GM21515 (cell line): ENCODE measurements around the gene PCBP4.
"Not testable (repeated sequence)": the region's sequence is repeated elsewhere in the genome, so short reads cannot be mapped to it uniquely, and the experiment has no call there.

Experiments
- ATAC-seq: cut with Tn5 transposase; IDR thresholded peaks from one replicate; pipeline ENCODE4 v1.9.1; 2021; ENCODE audit not compliant: unreplicated experiment

Gene PCBP4

DNA sequence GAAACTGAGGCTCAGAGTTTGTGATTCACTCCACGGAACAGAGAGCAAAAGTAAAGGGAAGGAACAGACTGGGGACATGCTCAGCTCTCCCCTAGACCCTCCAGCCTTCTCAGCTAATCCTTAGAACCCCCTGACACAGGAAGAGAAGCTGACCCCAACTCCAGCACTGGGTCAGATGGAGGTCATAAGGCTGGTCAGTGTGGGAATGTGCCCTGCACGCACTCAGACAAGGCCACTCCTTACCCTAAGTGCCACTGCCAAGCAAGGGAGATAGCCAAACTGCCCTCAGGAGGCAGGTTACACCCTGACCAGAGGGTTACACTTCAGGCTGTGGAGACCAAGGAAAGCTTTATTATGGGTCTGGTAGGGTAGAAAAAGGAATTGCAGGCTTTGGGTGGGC, 27.3 kb upstream of the PCBP4 start:
- ATAC-seq: no peak

DNA sequence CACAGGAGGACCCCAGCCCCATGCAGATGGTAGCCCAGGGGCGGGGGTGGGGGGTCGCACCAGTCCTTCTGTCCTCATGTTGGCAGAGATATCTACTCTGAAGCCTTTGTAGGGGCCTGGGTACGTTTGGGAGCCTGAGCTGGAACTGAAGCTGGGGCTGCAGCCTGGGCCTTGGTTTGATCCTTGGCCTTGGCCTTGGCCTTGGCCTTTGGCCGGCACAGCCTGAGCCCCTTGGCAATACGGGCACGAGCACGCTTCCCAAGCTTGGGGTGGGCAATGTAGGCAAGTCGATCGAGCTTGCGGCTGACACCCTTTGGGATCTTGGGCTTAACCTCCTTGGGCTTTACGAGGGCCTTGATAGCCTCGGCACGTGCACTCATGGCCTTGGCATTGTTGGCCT, 26.4 kb upstream of the PCBP4 start:
- not testable (repeated sequence) for ATAC-seq

DNA sequence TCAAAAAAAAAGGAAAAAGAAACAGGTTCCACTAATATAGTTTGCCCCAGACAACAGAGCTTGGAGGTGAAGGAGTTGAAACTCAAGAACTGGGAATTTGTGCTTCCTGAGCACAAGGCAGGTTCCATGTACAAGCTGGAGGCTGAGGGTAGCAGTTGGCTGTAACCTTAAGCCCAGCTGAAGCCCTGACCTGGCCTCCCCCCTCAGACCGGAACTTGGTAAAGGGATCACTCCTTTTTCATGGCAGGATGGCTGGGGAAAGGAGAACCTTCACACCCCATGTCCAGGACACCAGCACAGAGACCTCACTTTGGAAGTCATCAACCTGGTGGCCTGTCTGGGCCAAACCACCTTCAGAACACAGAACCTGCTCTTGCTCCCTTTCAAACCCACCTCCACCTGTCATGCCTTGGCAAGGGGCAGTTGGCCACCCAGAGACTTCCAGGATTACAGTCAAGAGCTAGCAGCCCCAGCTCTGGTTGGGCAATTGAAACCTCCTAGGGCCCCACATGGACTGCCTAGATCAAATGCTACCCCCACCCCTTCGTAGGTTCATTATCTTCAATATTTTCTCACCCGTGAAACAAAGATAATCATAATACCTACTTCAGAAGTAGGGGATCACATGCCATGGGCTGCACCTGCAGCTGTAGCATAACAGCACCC, 24.9 kb upstream of the PCBP4 start:
- no peak for ATAC-seq

DNA sequence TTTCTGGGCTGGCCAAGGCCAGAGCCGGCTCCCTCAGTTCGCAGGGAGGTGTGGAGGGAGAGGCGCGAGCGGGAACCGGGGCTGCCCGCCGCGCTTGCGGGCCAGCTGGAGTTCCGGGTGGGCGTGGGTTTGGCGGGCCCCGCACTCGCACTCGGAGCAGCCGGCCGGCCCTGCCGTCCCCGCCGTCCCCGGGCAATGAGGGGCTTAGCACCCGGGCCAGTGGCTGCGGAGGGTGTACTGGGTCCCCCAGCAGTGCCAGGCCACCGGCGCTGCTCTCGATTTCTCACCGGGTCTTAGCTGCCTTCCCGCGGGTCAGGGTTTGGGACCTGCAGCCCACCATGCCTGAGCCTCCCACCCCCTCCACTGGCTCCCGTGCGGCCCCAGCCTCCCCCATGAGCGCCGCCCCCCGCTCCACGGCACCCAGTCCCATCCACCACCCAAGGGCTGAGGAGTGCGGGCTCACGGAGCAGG, 23.3 kb upstream of the PCBP4 start:
- ATAC-seq: not testable (repeated sequence)

DNA sequence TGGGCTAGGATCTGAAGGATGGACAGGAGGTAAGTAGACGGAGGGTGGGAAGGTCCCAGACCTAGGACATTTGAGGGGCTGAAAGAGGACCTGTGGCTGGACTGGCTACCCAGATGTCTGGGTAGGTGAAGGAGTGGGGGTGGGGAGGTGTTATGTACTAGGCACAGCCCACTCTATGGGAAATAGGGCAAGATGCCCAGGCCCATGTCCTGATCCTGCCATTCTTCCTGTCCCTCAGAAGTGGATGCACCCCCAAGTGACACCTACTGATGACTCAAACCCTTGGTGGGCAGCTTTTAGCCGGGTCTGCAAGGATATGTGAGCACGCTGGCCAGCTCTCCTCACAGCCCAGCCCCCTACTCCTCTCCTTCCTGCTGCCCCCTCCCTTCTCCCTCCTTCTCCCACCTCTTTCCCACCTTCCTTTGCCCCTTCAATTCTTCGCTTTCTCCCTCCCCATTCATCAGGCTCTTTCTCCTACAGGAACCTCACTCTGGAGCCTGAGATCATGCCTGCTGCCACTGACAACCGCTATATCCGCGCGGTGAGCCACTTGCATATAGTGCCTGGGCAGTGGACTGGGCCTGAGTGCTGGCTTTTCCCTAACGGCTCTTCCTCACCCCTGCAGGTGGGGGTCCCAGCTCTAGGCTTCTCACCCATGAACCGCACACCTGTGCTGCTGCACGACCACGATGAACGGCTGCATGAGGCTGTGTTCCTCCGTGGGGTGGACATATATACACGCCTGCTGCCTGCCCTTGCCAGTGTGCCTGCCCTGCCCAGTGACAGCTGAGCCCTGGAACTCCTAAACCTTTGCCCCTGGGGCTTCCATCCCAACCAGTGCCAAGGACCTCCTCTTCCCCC, 21.3 kb upstream of the PCBP4 start:
- ATAC-seq: no peak

DNA sequence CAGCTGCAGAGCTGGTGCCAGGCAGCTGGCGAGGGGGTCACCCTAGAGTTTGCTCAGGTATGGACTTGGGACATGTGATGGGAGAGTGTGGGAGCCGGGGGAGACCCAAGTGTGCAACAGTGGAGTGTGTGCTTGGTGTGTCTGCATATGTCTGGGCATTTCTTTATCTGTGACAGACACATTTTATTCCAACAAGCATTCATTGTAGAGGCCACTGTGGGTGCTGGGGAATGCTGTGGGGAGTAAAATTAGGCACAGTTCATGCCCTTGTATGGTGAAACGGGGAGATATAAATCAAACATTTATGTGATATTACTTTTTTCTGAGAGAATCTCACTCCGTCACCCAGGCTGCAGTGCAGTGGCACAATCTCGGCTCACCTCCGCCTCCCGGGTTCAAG, 20.3 kb upstream of the PCBP4 start:
- ATAC-seq: no peak

DNA sequence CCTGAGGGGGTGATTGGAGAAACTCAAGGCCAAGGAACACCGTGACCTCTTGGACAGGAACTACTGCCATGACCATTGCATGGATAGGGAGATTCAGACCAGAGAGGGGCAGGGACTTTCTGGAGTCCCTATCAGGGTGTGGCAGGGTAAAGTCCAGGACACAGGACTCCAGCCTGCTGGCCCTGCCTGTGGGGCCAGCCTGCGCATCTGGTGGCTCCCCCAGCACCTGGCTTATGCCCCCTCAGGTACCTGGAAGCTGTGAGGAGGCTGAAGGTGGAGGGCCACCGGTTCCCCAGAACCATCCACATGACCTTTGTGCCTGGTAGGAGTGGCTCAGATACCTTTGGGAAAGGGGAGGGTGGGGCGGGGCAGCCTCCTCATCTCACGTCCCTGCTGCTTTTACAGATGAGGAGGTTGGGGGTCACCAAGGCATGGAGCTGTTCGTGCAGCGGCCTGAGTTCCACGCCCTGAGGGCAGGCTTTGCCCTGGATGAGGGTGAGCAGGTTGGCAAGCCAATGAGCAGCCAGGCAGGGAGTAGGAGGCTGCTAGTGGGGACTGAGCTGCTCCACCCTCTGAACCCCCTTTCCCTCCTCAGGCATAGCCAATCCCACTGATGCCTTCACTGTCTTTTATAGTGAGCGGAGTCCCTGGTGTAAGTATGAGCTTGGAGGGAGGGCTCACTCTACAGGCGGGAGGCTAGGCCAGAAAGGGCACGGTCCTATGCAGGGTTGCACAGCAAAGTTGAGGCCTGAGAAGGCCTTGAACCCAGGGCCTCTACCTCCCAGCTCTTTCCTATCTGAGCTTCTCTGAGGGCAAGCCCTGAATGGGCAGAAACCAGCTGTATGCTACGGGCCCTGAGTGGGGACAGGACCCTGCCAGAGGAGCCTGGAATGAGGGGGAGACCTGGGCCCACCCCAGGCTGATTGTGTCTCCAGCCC, 19.0 kb upstream of the PCBP4 start:
- ATAC-seq: no peak

DNA sequence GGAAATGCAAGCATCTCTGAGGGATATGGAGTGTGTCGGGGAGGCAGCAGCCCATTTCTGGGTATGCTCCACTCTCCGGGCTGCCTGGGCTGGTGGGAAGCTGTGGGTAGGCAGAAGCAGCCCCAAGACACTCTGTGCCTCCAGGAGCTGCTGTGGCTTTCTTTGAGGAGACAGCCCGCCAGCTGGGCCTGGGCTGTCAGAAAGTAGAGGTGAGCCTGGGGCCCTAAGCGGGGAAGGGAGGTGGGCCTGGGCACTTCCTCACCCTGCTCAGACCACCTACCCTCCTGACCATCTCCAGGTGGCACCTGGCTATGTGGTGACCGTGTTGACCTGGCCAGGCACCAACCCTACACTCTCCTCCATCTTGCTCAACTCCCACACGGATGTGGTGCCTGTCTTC, 17.8 kb upstream of the PCBP4 start:
- no peak for ATAC-seq

DNA sequence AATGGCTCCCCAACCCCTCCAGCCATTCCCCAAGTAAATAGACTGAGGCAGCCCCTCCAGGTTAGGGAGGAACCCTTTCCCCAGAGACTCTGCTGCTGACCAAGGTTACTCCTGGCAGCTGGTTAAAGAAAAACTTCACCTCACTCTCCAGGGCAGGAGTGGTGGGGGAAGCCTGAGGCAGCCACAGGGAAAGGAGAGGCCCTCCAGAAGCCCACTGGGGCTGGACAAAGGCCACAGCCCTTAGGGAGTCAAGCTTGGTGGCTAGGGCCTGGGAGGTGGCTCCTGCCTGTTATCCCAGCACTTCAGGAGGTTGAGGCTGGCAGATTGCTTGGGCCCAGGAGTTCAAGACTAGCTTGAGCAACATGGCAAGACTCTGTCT, 17.0 kb upstream of the PCBP4 start:
- ATAC-seq: no peak

DNA sequence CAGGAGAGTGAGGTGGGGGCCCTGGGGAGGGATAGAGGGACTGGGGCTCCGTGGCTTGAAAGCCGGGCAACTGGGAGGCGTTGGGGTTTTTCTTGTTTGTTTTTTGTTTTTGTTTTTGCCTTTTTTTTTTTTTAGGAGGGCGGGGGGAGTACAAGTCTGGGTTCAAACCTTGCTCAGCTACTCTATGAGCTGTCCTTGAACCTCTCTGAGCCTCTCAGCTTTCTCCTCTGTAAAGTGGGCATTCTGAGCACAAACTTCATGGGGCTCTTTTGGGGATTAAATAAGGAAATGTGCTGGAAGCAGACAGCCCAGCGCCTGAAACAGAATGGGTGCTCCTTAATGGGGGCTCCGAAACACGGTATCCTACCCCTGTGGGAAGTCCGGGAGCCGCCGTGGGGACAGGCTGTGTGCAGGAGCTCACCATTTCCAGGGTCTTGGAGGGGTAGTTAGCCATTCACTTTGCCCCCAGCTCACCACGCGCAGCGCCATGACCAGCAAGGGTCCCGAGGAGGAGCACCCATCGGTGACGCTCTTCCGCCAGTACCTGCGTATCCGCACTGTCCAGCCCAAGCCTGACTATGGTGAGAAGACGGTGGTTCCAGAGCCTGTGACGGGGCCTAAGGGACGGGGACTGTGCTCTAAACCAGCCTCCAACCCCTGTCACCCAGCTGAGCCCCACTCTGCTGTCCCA, 16.5 kb upstream of the PCBP4 start:
- no peak for ATAC-seq

DNA sequence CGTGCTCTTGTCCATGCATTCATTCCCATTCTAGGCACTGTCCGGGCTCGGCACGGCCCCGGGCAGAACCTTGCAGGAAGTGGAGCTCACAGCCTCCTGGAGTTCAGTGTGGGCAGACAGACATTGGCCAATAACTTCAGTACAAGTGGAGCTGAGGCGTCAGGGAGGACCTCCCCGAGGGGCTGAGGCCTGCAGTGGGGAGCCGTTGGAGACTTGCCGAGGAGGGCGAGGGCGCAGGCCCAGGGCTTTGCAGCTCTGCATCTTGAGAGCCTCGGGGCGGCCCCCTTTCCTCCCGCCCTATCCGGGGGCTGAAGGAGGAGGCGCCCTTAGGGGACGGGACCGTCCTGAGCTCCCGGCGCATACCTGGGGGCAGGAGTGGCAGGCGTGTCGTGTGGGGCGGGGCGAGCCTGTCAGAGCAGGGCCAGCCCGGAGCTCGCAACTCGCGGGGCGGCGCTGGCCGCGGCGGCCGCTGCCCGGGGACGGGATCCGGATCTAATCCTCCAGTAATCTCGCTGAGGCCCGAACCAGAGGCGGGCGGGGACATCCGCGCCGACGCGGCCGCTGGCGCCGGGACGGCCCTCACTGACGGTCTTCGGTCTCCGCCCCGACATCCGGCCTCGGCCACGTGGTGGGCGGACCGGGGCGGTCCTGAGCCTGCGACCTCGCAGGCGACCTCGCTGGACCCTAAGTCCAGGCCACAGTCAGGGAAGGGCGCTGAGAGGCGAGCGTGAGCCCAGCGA, 15.8 kb upstream of the PCBP4 start, which contains the start of gene ACY1:
Gene ACY1 (plus strand): TSS at position 698 of the 740 bp plus-strand sequence. CDS start 530 bp downstream, outside the sequence.
- peak; percentile 69 for ATAC-seq

DNA sequence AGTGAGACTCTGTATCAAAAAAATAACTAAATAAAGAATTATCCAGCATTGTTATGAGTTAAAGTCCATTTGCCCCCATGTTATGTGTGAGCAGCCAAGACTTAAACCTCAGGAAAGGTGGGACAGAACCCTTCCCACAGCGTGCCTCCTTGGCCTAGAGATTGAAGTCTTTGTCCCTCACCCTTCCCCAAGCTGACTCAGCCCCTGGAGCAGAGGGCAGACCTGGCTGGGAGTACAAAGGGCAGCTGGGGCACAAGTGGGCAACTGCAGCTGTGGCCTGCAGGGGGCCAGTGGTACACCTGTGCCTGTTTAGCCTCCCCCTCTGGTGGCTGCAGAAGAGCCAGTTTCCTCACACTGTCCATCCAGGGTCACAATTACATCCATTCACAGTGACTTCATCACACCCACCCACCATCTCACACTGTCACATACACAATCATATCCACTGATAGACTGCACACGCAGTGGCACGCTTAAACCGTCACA, 15.1 kb upstream of the PCBP4 start:
- ATAC-seq: peak; percentile 36

DNA sequence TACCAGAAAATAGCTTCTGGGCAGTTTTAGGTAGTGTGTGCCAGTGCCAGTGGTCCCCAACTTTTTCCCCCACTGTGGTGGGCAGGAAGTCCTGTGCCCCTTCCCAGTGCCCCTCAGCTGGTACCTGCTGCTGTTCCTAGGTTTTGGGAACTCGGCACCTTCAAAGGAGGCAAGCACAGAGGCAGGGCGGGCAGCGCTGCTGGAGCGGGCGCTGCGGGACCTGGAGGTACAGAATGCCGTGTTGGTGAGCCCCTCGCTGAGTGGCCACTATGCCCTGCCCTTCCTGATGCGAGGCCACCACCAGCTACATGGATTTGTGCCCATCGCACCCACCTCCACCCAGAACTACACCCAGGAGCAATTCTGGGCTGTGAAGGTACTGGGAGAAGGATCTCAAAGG, 13.0 kb upstream of the PCBP4 start:
- ATAC-seq: no peak

DNA sequence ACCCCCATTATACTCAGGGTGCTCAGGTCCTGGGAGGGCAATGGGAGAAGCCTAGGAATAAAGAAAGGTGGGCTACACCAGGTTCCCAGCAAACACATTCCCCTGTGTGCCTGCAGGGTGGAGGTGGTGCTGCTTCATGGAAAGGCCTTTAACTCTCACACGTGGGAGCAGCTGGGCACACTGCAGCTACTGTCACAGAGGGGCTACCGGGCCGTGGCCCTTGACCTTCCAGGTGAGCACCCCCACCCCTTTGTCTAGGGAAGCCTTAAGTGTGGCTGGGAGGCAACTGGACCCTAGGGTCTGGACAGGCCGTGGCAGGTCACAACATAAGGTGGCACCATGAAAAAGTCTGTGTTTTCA, 10.9 kb upstream of the PCBP4 start:
- no peak for ATAC-seq

DNA sequence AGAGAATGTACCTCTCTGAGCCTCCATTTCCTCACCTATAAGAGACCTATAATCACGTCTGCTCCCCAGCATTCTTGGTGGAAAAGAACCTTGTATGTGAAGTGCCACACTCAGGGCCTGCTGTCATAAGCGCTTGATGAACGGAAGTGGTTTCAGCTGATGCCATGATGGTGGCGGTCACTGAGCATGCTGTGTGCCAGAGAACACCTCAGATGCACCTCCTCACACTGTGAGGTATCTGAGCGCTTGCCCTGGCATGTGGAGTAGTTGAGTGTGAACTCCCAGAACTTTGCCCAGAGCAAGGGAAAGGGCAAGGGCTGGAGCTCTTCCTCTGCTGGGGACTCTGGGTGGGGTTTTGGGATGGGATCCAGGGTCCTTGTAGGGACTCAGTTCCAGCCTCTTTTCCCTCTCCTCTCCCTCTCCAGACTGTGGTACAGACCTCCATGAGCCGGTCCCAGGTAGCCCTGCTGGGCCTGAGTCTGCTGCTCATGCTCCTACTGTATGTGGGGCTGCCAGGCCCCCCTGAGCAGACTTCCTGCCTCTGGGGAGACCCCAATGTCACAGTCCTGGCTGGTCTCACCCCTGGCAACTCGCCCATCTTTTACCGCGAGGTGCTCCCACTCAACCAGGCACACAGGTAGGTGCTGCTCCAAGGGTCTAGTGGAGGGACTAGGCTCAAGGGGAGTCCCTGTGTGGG, 10.3 kb upstream of the PCBP4 start:
- ATAC-seq: no peak

DNA sequence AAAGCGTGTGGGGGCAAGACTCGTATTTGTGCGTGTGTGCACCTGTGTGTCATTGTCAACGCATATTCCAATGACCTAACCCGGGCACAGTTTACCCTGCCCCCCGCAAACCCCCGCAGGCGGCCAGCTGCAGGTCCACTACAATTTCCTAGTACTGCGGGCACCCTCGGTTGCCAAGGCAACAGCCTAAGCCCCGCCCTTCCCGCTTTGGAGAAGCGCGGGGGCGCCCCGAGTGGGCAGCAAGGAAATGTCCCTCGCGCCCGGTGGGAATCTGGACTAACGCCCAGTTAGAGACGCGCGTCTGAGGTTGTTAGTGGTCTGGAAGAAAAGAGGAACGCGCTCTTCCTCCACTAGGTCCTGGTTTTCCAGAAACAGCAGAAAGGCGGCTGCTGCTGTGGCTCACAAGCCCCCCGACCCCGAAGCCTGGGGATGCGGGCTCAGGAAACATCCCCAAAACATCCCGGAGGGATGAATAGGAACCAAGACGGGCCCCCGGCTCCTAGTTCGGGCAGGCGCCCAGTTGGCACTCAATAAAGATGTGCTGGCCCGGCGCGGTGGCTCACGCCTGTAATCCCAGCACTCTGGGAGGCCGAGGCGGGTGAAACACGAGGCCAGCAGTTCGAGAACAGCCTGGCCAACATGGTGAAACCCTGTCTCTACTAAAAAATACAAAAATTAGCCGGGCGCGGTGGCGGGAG, 8.7 kb upstream of the PCBP4 start:
- no peak for ATAC-seq

DNA sequence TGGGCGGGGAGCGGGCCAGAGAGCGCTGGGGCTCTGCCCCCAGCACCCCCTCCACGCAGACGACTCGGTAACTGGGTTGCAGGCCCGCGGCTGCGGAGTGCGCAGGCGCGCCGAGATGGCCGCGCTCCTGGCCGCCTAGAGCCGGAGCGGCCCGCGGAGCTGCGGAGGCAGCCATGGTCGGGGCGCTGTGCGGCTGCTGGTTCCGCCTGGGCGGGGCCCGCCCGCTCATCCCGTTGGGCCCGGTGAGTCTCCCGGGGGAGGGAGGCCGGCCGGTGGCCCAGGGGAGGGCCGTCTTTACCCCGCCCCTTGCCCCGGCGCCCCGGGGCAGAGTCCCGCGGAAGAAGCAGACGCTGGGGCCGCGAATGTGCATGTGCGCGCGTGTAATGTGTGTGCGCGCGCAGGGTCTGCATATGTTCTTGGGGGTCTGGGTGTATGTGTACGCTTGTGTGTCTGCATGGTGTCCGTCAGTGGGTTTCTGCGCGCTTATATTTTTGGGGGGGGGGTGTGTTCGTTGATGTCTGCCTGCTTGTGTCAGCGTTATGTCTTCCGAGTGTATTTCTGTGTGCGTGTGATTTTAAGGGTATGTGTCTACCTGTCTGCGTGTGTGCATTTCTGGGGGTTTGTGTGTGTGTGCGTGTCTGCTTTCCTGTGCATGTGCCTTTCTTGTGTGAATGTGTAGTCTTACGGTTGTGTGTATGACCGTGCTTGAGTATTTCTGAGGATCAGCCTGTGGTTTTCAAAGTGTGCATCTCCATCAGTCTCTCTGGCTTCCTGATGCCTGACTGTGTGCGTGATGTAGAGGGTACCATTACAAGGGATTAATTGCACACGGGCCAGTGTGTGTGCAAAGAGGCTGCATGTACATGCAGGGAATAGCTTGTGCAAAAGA, 8.0 kb upstream of the PCBP4 start, which contains the start of gene ABHD14A:
Gene ABHD14A (plus strand): TSS at position 102 of the 889 bp plus-strand sequence. CDS start 72 bp downstream, at position 174.
- ATAC-seq: peak; percentile 40
